ENCODE measurements around the gene PTPRK. TPM values are rescaled to one million over a fixed set of nuclear protein-coding genes. Genes with fewer than 3 reads are reported as not detected.

Gene PTPRK
- total RNA-seq, 1 donor from 2014 or later: 124 TPM

GRCh38 chr6:128345278-128345677, 175.1 kb downstream of the PTPRK start:
- no peak for DNase-seq (ENCODE audit: low read depth)

GRCh38 chr6:128343706-128344105, 176.7 kb downstream of the PTPRK start:
- no peak for DNase-seq (ENCODE audit: low read depth)

- DNase-seq (ENCODE audit: low read depth): no peak
Measured at GRCh38 chr6:128339635-128340450, 180.6 kb downstream of the PTPRK start.

GRCh38 chr6:128337619-128338018, 182.8 kb downstream of the PTPRK start:
- DNase-seq (ENCODE audit: low read depth): no peak

GRCh38 chr6:128336436-128337095, 183.8 kb downstream of the PTPRK start:
- peak; percentile 34 for DNase-seq (ENCODE audit: low read depth)

GRCh38 chr6:128335963-128336362, 184.4 kb downstream of the PTPRK start:
- DNase-seq (ENCODE audit: low read depth): no peak

GRCh38 chr6:128333581-128334223, 186.7 kb downstream of the PTPRK start:
- DNase-seq (ENCODE audit: low read depth): no peak

GRCh38 chr6:128327890-128328289, 192.5 kb downstream of the PTPRK start:
- DNase-seq (ENCODE audit: low read depth): peak; percentile 20

- no peak for DNase-seq (ENCODE audit: low read depth)
Measured at GRCh38 chr6:128323011-128323410, 197.4 kb downstream of the PTPRK start.

- no peak for DNase-seq (ENCODE audit: low read depth)
Measured at GRCh38 chr6:128319946-128320345, 200.5 kb downstream of the PTPRK start.

GRCh38 chr6:128319157-128319556, 201.2 kb downstream of the PTPRK start:
- no peak for DNase-seq (ENCODE audit: low read depth)

- no peak for DNase-seq (ENCODE audit: low read depth)
Measured at GRCh38 chr6:128316258-128316929, 204.0 kb downstream of the PTPRK start.

GRCh38 chr6:128314190-128314589, 206.2 kb downstream of the PTPRK start:
- DNase-seq (ENCODE audit: low read depth): no peak

GRCh38 chr6:128311944-128312570, 208.3 kb downstream of the PTPRK start:
- no peak for DNase-seq (ENCODE audit: low read depth)

GRCh38 chr6:128310451-128310850, 209.9 kb downstream of the PTPRK start:
- DNase-seq (ENCODE audit: low read depth): no peak

GRCh38 chr6:128307671-128308070, 212.7 kb downstream of the PTPRK start:
- DNase-seq (ENCODE audit: low read depth): no peak

- peak; percentile 24 for DNase-seq (ENCODE audit: low read depth)
Measured at GRCh38 chr6:128305976-128306375, 214.4 kb downstream of the PTPRK start.

- DNase-seq (ENCODE audit: low read depth): peak; percentile 83
Measured at GRCh38 chr6:128305228-128305627, 215.2 kb downstream of the PTPRK start.

GRCh38 chr6:128303870-128304269, 216.5 kb downstream of the PTPRK start:
- DNase-seq (ENCODE audit: low read depth): no peak

- DNase-seq (ENCODE audit: low read depth): no peak
Measured at GRCh38 chr6:128302942-128303341, 217.5 kb downstream of the PTPRK start.

GRCh38 chr6:128295670-128296069, 224.7 kb downstream of the PTPRK start:
- no peak for DNase-seq (ENCODE audit: low read depth)

- peak; percentile 40 for DNase-seq (ENCODE audit: low read depth)
Measured at GRCh38 chr6:128290221-128290620, 230.2 kb downstream of the PTPRK start.

Data from renal cortical epithelial cell (primary cell).